GM12865 (cell line): Measurements from ENCODE around the gene ANO4.
"Not testable (repeated sequence)": the region's sequence is repeated elsewhere in the genome, so short reads cannot be mapped to it uniquely, and the experiment has no call there.

Experiments used
- DNase-seq: peaks from one replicate; pipeline ENCODE4 v3.0.0; 2010; ENCODE audit warnings: low read depth
- H3K4me3 ChIP-seq: 2 replicates; pipeline ENCODE4 v1.5.1; 2011; ENCODE audit warnings: mild to moderate bottlenecking, low read depth, low read length, control low read depth
- TF ChIP-seq, protein P1 (sequence below): IDR thresholded peaks from 2 replicates; pipeline ENCODE4 v1.5.1; 2011; ENCODE audit warnings: low read length, control low read depth, low read depth, inconsistent platforms; ENCODE audit not compliant: insufficient read depth; ENCODE audit errors: missing control alignments

The ANO4 gene

GRCh38 chr12:100908501-100908900, 113.9 kb downstream of the ANO4 start:
- no peak for DNase-seq
- no peak overlapping the region for H3K4me3 ChIP-seq
- TF ChIP-seq, protein P1, sequence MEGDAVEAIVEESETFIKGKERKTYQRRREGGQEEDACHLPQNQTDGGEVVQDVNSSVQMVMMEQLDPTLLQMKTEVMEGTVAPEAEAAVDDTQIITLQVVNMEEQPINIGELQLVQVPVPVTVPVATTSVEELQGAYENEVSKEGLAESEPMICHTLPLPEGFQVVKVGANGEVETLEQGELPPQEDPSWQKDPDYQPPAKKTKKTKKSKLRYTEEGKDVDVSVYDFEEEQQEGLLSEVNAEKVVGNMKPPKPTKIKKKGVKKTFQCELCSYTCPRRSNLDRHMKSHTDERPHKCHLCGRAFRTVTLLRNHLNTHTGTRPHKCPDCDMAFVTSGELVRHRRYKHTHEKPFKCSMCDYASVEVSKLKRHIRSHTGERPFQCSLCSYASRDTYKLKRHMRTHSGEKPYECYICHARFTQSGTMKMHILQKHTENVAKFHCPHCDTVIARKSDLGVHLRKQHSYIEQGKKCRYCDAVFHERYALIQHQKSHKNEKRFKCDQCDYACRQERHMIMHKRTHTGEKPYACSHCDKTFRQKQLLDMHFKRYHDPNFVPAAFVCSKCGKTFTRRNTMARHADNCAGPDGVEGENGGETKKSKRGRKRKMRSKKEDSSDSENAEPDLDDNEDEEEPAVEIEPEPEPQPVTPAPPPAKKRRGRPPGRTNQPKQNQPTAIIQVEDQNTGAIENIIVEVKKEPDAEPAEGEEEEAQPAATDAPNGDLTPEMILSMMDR, result no peak

GRCh38 chr12:100913872-100914592, 119.5 kb downstream of the ANO4 start:
- no peak overlapping the region for H3K4me3 ChIP-seq
- DNase-seq, result no peak
- TF ChIP-seq, protein P1, result no peak

DNA sequence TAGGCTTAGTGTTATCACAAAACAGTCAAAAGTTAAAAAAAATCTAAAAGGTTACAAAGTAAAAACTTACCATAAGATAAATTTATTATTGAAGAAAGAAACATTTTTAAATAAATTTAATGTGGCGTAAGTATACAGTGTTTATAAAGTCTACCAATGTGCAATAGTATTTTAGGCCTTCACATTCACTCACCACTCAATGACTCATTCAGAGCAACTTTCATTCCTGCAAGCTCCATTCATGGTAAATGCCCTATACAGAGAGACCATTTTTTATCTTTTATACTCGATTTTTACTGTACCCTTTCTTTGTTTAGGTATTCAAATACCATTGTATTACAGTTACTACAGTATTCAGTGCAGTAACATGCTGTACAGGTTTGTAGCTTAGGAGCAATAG, 124.5 kb downstream of the ANO4 start:
- TF ChIP-seq, protein P1, result no peak
- no peak overlapping the region for H3K4me3 ChIP-seq

DNA sequence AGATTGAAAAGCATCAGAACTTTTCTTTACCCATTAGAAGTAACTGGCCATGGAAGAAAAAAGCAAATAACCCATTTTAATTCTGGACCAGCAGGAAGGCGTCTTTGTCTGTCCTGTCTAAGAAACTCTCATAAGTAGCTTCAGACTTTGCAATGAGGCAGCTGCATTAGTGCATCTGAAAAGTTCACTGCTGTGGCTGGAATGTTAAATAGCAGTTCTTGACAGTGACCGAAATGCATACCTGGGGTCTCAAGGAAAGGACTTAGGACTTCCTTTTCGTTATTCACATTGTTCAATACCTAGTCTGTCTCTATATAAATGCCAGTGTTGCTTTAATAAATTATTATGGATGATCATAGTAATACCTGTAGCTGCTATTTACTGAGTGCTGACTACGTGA, 125.9 kb downstream of the ANO4 start:
- TF ChIP-seq, protein P1, result no peak
- H3K4me3 ChIP-seq, result no peak overlapping the region
- DNase-seq, result no peak

More for the DNA sequence above, 124.5 kb downstream of the ANO4 start:
- no peak for DNase-seq

GRCh38 chr12:100926669-100927248, 132.2 kb downstream of the ANO4 start:
- TF ChIP-seq, protein P1, result no peak
- DNase-seq, result peak; percentile 1
- no peak overlapping the region for H3K4me3 ChIP-seq

- TF ChIP-seq, protein P1, result no peak
- no peak for DNase-seq
- no peak overlapping the region for H3K4me3 ChIP-seq
Observed at GRCh38 chr12:100927826-100928225, 133.2 kb downstream of the ANO4 start.

- H3K4me3 ChIP-seq, result no peak overlapping the region
- DNase-seq, result no peak
- TF ChIP-seq, protein P1, result no peak
Observed at GRCh38 chr12:100932571-100932970, 138.0 kb downstream of the ANO4 start.

- H3K4me3 ChIP-seq, DNase-seq: not testable (repeated sequence)
Observed at GRCh38 chr12:100933531-100933930, 139.0 kb downstream of the ANO4 start.
